ENCODE measurements around the gene DUXA.

The DUXA gene

GRCh38 chr19:57106722-57107235 lies 60.5 kb downstream of the DUXA start:
- no peak overlapping the region for H3K4me3 ChIP-seq (replicated peaks; ENCODE audit: low read depth, low read length)
- no peak for TF ChIP-seq CTCF (IDR thresholded peaks at IDR 0.05; ENCODE audit: low read depth, low read length, missing control alignments)
- DNase-seq (ENCODE audit: extremely low read depth, low read depth): no peak

DNA sequence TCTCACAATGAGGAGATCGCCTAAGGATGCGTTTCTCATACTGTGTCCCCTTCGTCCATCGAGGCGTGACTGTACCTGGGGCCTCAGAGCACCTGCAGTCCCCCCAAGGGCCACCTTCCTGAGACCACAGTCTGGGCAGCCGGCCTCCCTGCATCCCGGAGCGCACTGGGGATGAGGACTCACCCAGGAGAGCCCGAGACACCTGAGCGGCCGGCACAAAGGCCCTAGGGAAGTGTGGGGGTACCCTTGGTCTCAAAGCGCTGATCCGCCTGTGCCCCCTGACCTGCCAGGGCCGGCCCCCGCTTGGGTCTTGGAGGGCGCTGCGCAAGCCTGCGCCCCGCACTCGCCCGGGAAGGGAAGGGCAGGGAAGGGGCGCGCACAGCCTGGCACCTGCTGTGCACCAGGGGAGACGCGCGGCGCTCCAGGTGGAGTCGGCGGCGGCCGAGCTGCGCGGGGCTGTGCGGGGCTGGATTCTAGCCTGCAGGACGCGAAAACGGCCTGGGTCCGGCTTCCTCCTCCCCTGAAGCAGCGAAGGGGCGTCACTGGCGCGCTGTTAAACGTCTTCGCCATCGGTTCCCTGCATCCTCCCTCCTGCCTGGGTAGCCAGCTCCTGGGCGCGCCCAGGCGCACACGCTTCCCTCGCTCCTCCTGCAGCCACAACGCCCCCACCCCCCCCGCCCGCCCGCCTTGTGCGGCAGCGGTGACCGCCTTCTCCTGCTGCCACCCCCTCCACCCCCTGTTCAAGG lies 61.1 kb downstream of the DUXA start:
- no peak for TF ChIP-seq CTCF (IDR thresholded peaks at IDR 0.05; ENCODE audit: low read depth, low read length, missing control alignments)
- H3K4me3 ChIP-seq (replicated peaks; ENCODE audit: low read depth, low read length): no peak overlapping the region
- no peak for DNase-seq (ENCODE audit: extremely low read depth, low read depth)
